AG04449 (cell line): ENCODE results near the gene GPR37.
A peak's percentile ranks its signal among the peaks of the same experiment; 100 is the strongest.

ENCODE experiments used
- CTCF ChIA-PET: fragments of 350-600 bp; formaldehyde crosslinking; extraction: SDS; loops from one replicate; lab custom pipeline; 2021; ENCODE audit warnings: antibody characterized with exemption; lab: Yijun Ruan, JAX
- POLR2A ChIA-PET: fragments of 400-600, 350-600 bp; formaldehyde crosslinking; extraction: SDS; loops from one replicate; lab custom pipeline; 2020; ENCODE audit warnings: antibody characterized with exemption, inconsistent platforms; lab: Yijun Ruan, JAX
- DNase-seq: peaks from one replicate; pipeline ENCODE4 v3.0.0-alpha.2; 2010; ENCODE audit warnings: low read depth, low spot score
- H3K4me3 ChIP-seq: 2 replicates; pipeline ENCODE4 v1.5.1; 2011; ENCODE audit warnings: low read depth, mild to moderate bottlenecking, control low read depth, low read length
- TF ChIP-seq, protein P1 (sequence below): IDR thresholded peaks from one replicate; pipeline ENCODE4 v1.5.1; 2011; ENCODE audit warnings: mild to moderate bottlenecking, moderate library complexity, low read length, control low read depth, inconsistent platforms; ENCODE audit not compliant: insufficient read depth; ENCODE audit errors: missing control alignments

GPR37 gene

DNA sequence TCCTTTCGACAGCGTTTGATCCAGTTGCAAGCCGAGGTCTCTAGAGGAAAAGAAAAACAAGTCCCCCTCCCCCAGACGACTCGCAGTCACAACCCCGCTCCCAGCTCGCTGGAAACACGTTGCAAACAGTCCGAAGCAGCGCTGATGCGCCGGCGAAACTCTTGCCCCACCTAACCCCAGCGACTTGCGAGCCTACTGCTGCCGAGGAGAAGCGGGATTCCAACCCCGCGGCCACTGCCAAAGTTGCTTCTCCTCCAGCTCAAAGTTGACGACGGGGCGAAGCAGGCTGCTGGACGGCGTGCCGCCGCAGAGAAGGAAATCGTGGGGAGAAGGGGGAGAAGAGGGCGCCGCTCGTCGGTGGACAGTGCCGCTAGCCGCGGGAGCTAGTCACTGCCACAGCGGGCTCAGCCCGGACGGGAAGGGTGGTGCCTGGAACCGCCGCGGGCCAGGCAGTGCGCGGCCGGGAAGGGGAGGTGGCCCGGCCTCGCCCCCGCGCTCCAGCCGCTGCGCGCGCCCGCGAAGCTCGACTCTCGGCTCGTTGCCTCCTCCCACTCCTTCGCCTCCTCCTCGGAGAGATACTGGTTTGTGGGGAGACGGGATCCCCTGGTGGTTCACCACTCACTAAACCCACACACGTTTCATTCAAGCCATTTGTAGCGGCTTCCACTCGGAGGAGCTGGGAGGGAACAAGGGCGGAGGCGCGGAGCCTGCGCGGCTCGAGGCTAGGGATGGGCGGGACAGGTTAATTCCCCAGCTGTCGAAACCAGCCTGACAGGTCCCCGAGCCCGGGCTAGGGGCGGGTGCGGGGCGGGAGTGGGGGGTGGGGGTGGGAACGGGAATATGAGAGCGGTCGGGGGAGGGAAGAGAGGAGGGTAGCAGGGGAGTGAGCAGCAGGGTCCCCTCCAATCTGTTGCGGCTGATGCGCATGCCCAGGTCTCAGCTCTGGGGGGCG is at the start of gene GPR37:
TSS of gene GPR37 (minus strand) at position 392 of the 952 bp plus-strand sequence. CDS start 816 bp downstream, outside the sequence.
- TF ChIP-seq, protein P1, sequence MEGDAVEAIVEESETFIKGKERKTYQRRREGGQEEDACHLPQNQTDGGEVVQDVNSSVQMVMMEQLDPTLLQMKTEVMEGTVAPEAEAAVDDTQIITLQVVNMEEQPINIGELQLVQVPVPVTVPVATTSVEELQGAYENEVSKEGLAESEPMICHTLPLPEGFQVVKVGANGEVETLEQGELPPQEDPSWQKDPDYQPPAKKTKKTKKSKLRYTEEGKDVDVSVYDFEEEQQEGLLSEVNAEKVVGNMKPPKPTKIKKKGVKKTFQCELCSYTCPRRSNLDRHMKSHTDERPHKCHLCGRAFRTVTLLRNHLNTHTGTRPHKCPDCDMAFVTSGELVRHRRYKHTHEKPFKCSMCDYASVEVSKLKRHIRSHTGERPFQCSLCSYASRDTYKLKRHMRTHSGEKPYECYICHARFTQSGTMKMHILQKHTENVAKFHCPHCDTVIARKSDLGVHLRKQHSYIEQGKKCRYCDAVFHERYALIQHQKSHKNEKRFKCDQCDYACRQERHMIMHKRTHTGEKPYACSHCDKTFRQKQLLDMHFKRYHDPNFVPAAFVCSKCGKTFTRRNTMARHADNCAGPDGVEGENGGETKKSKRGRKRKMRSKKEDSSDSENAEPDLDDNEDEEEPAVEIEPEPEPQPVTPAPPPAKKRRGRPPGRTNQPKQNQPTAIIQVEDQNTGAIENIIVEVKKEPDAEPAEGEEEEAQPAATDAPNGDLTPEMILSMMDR: peak; percentile 11
- DNase-seq: no peak
- CTCF ChIA-PET: interaction anchor here (1.0 to 4.3 kb wide), 4 partner anchors 19 to 611 kb away, joined by 3 to 16 read pairs (median 12); no protein-coding TSS in a partner anchor
- POLR2A ChIA-PET: no interaction called here
- H3K4me3 ChIP-seq: peak within 1 kb of the TSS; percentile 46

DNA sequence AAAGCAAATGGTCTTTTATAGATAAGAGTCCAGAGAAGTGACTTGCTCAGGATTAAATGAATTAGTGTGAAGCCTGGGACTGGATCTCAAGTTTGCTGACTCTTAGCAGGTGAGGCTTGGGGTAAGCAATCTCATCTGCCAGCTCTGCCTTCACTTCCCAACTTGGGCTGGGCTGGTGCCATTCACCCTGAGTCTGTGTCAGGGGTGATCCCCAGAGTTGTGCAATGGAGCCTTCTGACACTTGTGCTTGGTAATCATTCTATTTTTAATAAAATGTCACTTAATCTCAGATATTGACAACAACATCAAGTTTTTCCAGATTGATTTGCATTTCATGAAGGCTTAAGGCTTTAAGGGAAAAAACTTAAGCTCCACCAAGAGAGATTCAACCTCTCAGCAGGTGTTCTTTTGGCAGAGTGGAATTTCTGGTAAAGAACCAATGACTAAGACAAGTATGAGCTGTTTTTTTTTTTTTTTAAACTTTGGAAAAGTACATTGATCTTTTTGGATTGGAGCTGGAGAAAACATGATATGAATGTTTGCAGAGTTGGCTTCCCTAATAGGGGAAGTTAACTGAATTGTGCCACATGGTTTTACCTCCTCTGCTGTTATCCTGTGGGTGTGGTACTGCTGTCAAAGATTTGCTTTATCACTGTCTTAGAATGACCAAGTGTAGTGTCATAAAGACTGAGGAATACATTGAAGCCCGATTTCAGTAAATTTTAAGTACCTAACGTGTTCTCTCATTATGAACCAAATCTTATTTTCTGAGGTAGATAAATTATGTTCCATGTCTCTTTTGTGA is 48.6 kb upstream of the GPR37 start:
- no peak for DNase-seq
- TF ChIP-seq, protein P1: no peak
- CTCF ChIA-PET: no interaction called here
- H3K4me3 ChIP-seq: no peak overlapping the region
- POLR2A ChIA-PET: no interaction called here

DNA sequence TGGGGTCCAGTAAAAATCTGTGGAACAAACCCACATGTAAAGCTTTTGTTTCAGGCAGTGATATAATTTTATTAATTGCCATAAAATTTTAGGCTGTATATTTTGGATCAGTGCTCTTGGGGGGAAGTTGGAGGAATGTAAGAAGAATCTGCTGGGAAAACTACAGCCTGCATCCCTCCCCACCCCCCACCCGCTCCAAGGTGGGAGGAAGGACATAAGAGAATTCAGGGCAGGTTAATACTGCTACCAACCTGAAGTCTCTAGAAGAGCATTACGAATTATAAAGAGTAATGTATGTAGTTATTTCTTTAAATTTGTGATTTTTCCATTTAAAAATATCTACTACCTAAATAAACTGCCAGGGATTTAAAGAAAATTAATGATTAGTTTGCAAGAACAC is 47.2 kb upstream of the GPR37 start:
- TF ChIP-seq, protein P1: no peak
- H3K4me3 ChIP-seq: no peak overlapping the region
- POLR2A ChIA-PET: no interaction called here
- CTCF ChIA-PET: interaction anchor here (0.8 kb wide), 1 partner anchor 28 kb away, joined by 3 read pairs; no protein-coding TSS in a partner anchor
- no peak for DNase-seq

DNA sequence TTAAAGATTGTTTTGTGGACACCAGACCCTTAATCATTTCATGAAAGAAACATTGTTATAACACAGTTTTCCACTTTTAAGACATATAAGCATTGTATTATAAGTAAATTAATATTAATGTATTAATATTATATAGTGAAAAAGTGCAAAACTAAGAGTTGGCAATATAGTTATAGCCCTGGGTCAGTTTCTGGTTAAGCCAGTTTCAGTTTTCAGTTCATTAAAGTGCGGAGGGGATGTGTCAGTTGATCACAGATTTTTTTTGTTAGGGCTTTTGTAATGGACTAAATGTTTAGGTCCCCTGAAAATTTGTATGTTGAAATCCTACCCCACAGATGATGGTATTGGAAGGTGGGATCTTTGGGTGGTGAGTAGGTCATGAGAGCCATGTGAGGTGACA is 45.7 kb upstream of the GPR37 start:
- POLR2A ChIA-PET: no interaction called here
- DNase-seq: no peak
- TF ChIP-seq, protein P1: no peak
- CTCF ChIA-PET: no interaction called here
- H3K4me3 ChIP-seq: no peak overlapping the region

DNA sequence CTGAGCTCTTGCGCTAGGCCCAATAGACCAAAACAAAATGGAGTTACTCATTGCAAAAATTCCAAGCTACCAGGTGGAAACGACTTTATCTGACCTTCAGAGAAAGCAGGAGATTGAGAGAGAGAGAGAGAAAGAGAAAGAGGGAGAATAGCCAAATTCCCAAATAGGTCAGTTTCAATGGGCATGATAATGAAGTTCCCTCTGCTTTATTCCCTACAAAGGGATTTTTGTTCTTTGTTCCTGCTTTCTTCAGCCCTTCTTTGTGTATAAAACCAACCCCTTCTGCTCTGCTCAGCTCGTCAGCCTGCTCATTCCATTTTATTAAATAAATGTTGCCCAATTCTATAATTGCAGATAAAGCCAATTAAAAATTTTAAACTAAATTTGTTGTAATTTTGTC is 45.0 kb upstream of the GPR37 start:
- CTCF ChIA-PET: interaction anchor here (0.8 kb wide), 1 partner anchor 25 kb away, joined by 3 read pairs; no protein-coding TSS in a partner anchor
- POLR2A ChIA-PET: no interaction called here
- no peak overlapping the region for H3K4me3 ChIP-seq
- TF ChIP-seq, protein P1: no peak
- DNase-seq: no peak

DNA sequence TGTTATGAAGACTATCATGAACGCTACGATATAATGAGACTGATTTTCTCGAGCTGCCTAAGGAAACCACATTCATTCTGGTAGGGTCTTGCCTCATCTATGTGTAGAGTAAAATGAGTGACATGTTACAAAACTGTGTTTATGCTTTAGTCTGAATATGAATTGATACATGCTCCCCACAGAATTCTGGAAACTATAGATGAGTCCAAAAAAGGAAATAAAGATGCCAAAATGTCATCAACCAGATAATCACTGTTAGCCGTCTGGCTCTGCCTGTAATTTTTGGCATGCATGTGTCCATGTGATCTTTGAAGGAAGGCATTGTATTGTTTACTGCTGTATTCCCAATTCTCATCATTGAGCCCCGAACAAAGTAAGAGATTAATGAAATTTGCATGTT is 42.6 kb upstream of the GPR37 start:
- ChIA-PET POLR2A (no interaction called here), CTCF (interaction anchor here (1.2 kb wide), 1 partner anchor 637 kb away, joined by 3 read pairs; no protein-coding TSS in a partner anchor)
- H3K4me3 ChIP-seq: no peak overlapping the region
- TF ChIP-seq, protein P1: no peak
- DNase-seq: no peak
